ENCODE data around the gene NBEA.
"Not testable (repeated sequence)": the region's sequence is repeated elsewhere in the genome, so short reads cannot be mapped to it uniquely, and the experiment has no call there.

The NBEA gene

GRCh38 chr13:35092251-35092650 is 150.2 kb downstream of the NBEA start:
- DNase-seq = no peak

GRCh38 chr13:35092751-35093150 is 150.7 kb downstream of the NBEA start:
- DNase-seq = no peak

GRCh38 chr13:35093356-35093755 is 151.3 kb downstream of the NBEA start:
- DNase-seq = no peak

GRCh38 chr13:35106771-35107170 is 164.7 kb downstream of the NBEA start:
- not testable (repeated sequence) for DNase-seq

- DNase-seq = no peak
Measured at GRCh38 chr13:35107535-35107934, 165.5 kb downstream of the NBEA start.

GRCh38 chr13:35113612-35114011 is 171.5 kb downstream of the NBEA start:
- DNase-seq = not testable (repeated sequence)

GRCh38 chr13:35127466-35127865 is 185.4 kb downstream of the NBEA start:
- DNase-seq = no peak

- DNase-seq = no peak
Measured at GRCh38 chr13:35129500-35129899, 187.4 kb downstream of the NBEA start.

- no peak for DNase-seq
Measured at GRCh38 chr13:35131471-35131870, 189.4 kb downstream of the NBEA start.

GRCh38 chr13:35136585-35136984 is 194.5 kb downstream of the NBEA start:
- no peak for DNase-seq

GRCh38 chr13:35139591-35139990 is 197.5 kb downstream of the NBEA start:
- no peak for DNase-seq

GRCh38 chr13:35140321-35140720 is 198.3 kb downstream of the NBEA start:
- no peak for DNase-seq

- DNase-seq = no peak
Measured at GRCh38 chr13:35140831-35141230, 198.8 kb downstream of the NBEA start.

- no peak for DNase-seq
Measured at GRCh38 chr13:35143123-35143522, 201.1 kb downstream of the NBEA start.

- no peak for DNase-seq
Measured at GRCh38 chr13:35144166-35144890, 202.3 kb downstream of the NBEA start.

- no peak for DNase-seq
Measured at GRCh38 chr13:35146686-35147085, 204.6 kb downstream of the NBEA start.

- peak in 1 of 2 donors; percentile 36 for DNase-seq
Measured at GRCh38 chr13:35157143-35157755, 215.2 kb downstream of the NBEA start.

GRCh38 chr13:35159041-35159440 is 217.0 kb downstream of the NBEA start:
- DNase-seq = no peak

GRCh38 chr13:35160896-35161295 is 218.8 kb downstream of the NBEA start:
- no peak for DNase-seq

- DNase-seq = no peak
Measured at GRCh38 chr13:35162420-35162819, 220.3 kb downstream of the NBEA start.

GRCh38 chr13:35163674-35164073 is 221.6 kb downstream of the NBEA start:
- DNase-seq = no peak

GRCh38 chr13:35164324-35164932 is 222.4 kb downstream of the NBEA start:
- DNase-seq = peak in 1 of 2 donors; percentile 27

- DNase-seq = no peak
Measured at GRCh38 chr13:35165205-35165604, 223.1 kb downstream of the NBEA start.

GRCh38 chr13:35179494-35179893 is 237.4 kb downstream of the NBEA start:
- DNase-seq = no peak

All from CD4-positive, alpha-beta T cell treated with Interferon alpha-2 for 1 hour (primary cell).